GM12875 (cell line): ENCODE results near the gene ZMAT2.
"Not testable (repeated sequence)": the region's sequence is repeated elsewhere in the genome, so short reads cannot be mapped to it uniquely, and the experiment has no call there.

Experiments used
- H3K4me3 ChIP-seq: one replicate; pipeline ENCODE4 v1.5.1; 2011; ENCODE audit warnings: low read depth, low read length, control low read depth
- TF ChIP-seq, protein P1 (sequence below): IDR thresholded peaks from 2 replicates; pipeline ENCODE4 v1.5.1; 2011; ENCODE audit warnings: low read depth, mild to moderate bottlenecking, control low read depth, inconsistent platforms, low read length, moderate library complexity, borderline replicate concordance; ENCODE audit not compliant: insufficient read depth

Gene ZMAT2

DNA sequence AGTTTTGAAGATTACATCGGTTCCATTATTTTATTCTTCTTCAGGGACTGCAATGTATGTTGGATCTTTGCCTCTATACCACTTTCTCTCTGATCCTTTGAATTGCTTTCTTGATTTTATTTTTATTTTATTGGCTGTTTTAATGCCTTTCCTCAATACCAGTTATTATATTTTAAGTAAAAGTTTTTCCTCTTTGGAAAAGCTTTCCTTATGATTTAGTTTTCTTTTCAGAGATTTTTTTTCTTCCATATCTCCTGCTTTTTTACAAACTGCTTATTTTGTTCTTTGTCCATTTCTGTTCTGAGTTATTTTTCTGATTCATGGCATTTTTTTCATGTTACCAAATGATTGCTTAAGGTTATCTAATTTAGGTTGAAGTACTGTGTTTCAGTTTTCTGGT, 11.5 kb downstream of the ZMAT2 start:
- no peak overlapping the region for H3K4me3 ChIP-seq
- TF ChIP-seq, protein P1, sequence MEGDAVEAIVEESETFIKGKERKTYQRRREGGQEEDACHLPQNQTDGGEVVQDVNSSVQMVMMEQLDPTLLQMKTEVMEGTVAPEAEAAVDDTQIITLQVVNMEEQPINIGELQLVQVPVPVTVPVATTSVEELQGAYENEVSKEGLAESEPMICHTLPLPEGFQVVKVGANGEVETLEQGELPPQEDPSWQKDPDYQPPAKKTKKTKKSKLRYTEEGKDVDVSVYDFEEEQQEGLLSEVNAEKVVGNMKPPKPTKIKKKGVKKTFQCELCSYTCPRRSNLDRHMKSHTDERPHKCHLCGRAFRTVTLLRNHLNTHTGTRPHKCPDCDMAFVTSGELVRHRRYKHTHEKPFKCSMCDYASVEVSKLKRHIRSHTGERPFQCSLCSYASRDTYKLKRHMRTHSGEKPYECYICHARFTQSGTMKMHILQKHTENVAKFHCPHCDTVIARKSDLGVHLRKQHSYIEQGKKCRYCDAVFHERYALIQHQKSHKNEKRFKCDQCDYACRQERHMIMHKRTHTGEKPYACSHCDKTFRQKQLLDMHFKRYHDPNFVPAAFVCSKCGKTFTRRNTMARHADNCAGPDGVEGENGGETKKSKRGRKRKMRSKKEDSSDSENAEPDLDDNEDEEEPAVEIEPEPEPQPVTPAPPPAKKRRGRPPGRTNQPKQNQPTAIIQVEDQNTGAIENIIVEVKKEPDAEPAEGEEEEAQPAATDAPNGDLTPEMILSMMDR, result no peak

DNA sequence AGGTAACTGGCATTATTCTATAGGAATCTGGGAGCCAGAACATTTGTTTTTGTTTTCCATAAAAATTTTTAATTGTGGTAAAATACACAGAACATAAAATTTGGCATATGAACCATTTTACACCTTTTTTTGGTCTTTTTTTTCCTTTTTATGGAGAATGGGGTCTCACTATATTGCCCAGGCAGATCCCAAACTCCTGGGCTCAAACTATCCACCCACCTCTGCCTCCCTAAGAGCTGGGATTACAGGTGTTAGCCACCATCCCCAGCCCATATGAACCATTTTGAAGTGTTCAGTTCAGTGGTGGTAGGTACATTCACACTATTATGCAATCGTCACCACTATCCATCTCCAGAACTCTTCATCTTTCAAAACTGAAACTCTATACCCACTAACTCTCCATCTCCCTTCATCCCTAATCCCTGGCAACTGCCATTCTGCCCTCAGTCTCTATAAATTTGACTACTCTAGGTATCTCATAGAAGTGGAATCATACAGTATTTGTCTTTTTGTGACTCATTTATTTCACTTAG, 13.4 kb downstream of the ZMAT2 start:
- H3K4me3 ChIP-seq, result no peak overlapping the region
- TF ChIP-seq, protein P1, result no peak

DNA sequence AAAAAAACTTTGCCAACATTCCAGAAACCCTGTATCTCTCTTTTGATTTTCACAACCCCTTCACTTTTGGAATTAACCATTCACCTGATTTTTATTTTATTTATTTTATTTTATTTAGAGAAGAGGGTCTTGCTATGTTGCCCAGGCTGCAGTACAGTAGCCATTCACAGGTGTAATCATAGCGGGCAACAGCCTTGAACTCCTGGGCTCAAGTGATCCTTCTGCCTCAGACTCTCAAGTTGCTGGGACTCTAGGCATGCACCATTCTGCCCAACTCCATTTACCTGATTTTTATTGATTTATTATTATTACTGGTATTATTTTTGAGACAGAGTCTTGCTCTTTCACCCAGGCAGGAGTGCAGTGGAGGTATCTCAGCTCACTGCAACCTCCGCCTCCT, 16.0 kb downstream of the ZMAT2 start:
- not testable (repeated sequence) for H3K4me3 ChIP-seq

GRCh38 chr5:140718266-140718592, 18.0 kb downstream of the ZMAT2 start:
- TF ChIP-seq, protein P1, result no peak
- H3K4me3 ChIP-seq, result no peak overlapping the region

DNA sequence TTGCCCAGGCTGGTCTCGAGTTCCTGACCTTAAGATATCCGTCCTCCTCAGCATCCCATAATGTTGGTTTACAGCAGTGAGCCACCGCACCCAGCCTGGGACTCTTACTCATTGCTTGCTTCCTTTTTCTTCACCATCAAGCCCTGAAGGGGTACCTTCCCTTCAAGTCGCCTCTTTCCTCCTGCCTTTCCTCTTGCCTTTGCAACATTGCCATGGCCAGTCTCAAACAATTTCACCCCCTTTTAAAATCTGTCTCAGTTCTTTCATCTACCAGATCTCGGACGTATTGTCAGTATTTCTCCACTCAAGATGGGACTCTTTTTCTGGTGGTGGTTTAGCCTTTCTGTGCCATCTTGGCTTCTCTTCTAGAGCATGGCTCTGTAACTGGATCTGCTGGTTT, 20.5 kb downstream of the ZMAT2 start:
- H3K4me3 ChIP-seq, result not testable (repeated sequence)

GRCh38 chr5:140721395-140721794, 21.1 kb downstream of the ZMAT2 start:
- not testable (repeated sequence) for H3K4me3 ChIP-seq

DNA sequence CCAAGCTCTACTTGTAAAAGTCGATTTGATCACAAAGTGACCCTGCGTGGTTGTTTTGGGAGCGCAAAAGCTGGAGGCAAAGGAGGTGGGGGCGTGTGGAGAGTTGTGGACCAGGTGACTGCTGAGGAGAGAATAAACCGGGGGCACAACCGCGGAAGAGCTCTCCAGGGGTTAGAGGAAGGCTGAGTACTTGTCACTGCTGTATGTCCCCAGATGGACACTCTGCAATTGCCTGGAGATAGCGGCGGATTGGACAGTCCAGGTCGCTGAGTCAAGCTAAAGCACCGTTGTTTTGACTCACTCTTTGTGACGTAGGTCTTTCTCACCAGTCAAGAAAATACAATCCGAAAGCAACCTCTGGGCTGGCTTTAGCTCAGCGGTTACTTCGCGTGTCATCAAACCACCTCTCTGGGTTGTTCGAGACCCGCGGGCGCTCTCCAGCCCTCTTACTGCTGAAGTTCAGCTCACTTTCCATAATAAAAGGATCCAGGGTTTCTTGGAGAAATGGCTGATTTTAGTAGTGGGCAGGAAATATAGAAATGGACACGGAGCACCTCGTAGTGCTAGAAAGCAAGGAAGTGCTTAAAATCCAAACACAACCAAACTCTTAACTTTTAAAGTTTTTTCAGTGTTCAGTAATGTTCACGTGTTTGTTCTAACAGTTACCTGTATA, 25.7 kb downstream of the ZMAT2 start:
- TF ChIP-seq, protein P1, result no peak
- H3K4me3 ChIP-seq, result peak overlapping the region; percentile 50

GRCh38 chr5:140733098-140733497, 32.9 kb downstream of the ZMAT2 start:
- no peak overlapping the region for H3K4me3 ChIP-seq
- TF ChIP-seq, protein P1, result no peak

DNA sequence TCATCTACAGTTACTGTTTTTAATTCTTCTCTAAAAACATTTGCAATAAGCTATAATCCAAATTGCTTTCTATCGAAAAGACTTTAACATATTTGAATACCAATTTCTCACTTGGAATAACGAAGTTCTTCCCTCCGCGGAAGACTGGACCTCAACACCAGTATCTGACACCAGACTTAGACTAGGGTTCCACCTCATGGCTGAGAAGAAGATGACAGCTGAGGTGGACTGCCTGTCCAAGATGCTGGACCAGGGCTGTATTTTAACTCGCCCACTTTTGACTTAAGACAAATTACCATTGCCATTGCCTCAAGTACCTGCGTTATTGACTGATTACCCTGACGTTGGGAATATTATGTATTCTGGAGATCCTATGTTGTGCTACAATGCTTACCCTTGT, 34.1 kb downstream of the ZMAT2 start:
- TF ChIP-seq, protein P1, result no peak
- no peak overlapping the region for H3K4me3 ChIP-seq
